A673 (cell line): ENCODE results near the gene ANAPC15. TPM values are rescaled to one million over a fixed set of nuclear protein-coding genes. Genes with fewer than 3 reads are reported as not detected.

Experiments used
- Bru-seq: library from RNA; stranded (reverse); fragments of 400-500 nt; gene quantifications from one replicate; lab custom pipeline; 2021; lab: Mats Ljungman, UMichigan
- BruChase-seq, 2 experiments: library from RNA; stranded (reverse); fragments of 400-500 nt; gene quantifications; one replicate each; lab custom pipeline; 2021; lab: Mats Ljungman, UMichigan
- BruUV-seq: library from RNA; stranded (reverse); fragments of 400-500 nt; replicated peaks from 2 replicates; lab custom pipeline; 2021; lab: Mats Ljungman, UMichigan
- CTCF ChIA-PET: fragments of 300-600 bp; sonication (Branson Sonifier 250); formaldehyde crosslinking; loops from one replicate; lab custom pipeline; 2022; ENCODE audit warnings: antibody characterized with exemption; lab: Charles Lee
- POLR2A ChIA-PET: fragments of 300-600 bp; sonication (Branson Sonifier 250); formaldehyde crosslinking; loops from one replicate; lab custom pipeline; 2022; ENCODE audit warnings: antibody characterized with exemption; ENCODE audit not compliant: low non-redundant PET; lab: Charles Lee
- DNase-seq: peaks from one replicate; pipeline ENCODE4 v3.0.0-alpha.2; 2015; ENCODE audit warnings: low spot score
- H3K27ac ChIP-seq: fragments of 200-600 bp; sonication (generic); 2 replicates; pipeline ENCODE4 v1.5.1; 2016; ENCODE audit warnings: mixed run types, low read depth, mild to moderate bottlenecking, mixed read lengths, antibody characterized with exemption, low read length; ENCODE audit not compliant: poor library complexity, severe bottlenecking
- H3K27me3 ChIP-seq: fragments of 200-600 bp; sonication (generic); replicated peaks from 2 replicates; pipeline ENCODE4 v1.6.1; 2017; ENCODE audit warnings: mixed run types, low read depth, mild to moderate bottlenecking, mixed read lengths, antibody characterized with exemption, low read length; ENCODE audit not compliant: insufficient read depth, poor library complexity
- H3K36me3 ChIP-seq: fragments of 200-600 bp; sonication (generic); 2 replicates; pipeline ENCODE4 v1.6.1; 2016; ENCODE audit warnings: mixed run types, mild to moderate bottlenecking, mixed read lengths, antibody characterized with exemption, low read length; ENCODE audit not compliant: insufficient read depth, poor library complexity, severe bottlenecking
- H3K4me1 ChIP-seq: fragments of 200-600 bp; sonication (generic); 2 replicates; pipeline ENCODE4 v1.6.1; 2017; ENCODE audit warnings: mixed run types, mild to moderate bottlenecking, mixed read lengths, antibody characterized with exemption, low read length; ENCODE audit not compliant: insufficient read depth, poor library complexity, severe bottlenecking
- H3K4me3 ChIP-seq: fragments of 200-600 bp; sonication (generic); 2 replicates; pipeline ENCODE4 v1.5.1; 2016; ENCODE audit warnings: low read depth, mixed run types, mild to moderate bottlenecking, mixed read lengths, low read length; ENCODE audit not compliant: poor library complexity, severe bottlenecking
- H3K9me3 ChIP-seq: fragments of 200-600 bp; sonication (generic); 2 replicates; pipeline ENCODE4 v1.6.1; 2016; ENCODE audit warnings: mixed run types, low read depth, mild to moderate bottlenecking, mixed read lengths, antibody characterized with exemption, low read length; ENCODE audit not compliant: poor library complexity, severe bottlenecking
- CTCF ChIP-seq: fragments of 300-800, 200-600 bp; sonication (generic); conservative IDR thresholded peaks from 2 replicates; pipeline ENCODE4 v1.5.1; 2017; ENCODE audit warnings: low read depth, mild to moderate bottlenecking, antibody characterized with exemption, low read length, moderate library complexity, mixed read lengths
- EZH2 ChIP-seq: fragments of 200-600 bp; sonication (generic); IDR thresholded peaks from 2 replicates; pipeline ENCODE4 v1.6.1; 2017; ENCODE audit warnings: borderline replicate concordance, low read depth, mild to moderate bottlenecking, mixed read lengths, antibody characterized with exemption, low read length; ENCODE audit not compliant: poor library complexity, severe bottlenecking
- intact Hi-C: fragments of 100-400 bp; cut with micrococcal nuclease; formaldehyde crosslinking; loops from one replicate; pipeline ENCODE4 v1.10.0; 2022; ENCODE audit not compliant: unreplicated experiment
- long read RNA-seq: library from polyadenylated mRNA; stranded (forward); transcript quantifications from one replicate; pipeline ENCODE4 v2.0.0, GENCODE V29; 2022
- total RNA-seq: library from RNA; stranded (reverse); gene quantifications from 2 replicates; pipeline ENCODE4 v1.2.3, GENCODE V29; 2021

The ANAPC15 gene
- total RNA-seq = 57.2 and 58.9 TPM in 2 replicates
- percentile 70 among the genes with signal in this experiment for Bru-seq, nascent RNA
- BruChase-seq, experiment 1, labeled RNA remaining after a 2-hour chase = percentile 62 among the genes with signal in this experiment
- percentile 73 among the genes with signal in this experiment for BruChase-seq, experiment 2, labeled RNA remaining after a 6-hour chase
- long read RNA-seq, transcript ANAPC15-204 (6 exons, 848 nt) = minor isoform, 7 of 78 reads
- long read RNA-seq, transcript ANAPC15-208 (6 exons, 867 nt) = minor isoform, 11 of 78 reads
- long read RNA-seq, transcript ANAPC15-201 (6 exons, 886 nt) = major isoform, 34 of 78 reads
- long read RNA-seq, partial matches to known transcripts = 4 of 78 reads
- long read RNA-seq, other reads (novel, unspliced or antisense) = 16 of 78 reads

DNA sequence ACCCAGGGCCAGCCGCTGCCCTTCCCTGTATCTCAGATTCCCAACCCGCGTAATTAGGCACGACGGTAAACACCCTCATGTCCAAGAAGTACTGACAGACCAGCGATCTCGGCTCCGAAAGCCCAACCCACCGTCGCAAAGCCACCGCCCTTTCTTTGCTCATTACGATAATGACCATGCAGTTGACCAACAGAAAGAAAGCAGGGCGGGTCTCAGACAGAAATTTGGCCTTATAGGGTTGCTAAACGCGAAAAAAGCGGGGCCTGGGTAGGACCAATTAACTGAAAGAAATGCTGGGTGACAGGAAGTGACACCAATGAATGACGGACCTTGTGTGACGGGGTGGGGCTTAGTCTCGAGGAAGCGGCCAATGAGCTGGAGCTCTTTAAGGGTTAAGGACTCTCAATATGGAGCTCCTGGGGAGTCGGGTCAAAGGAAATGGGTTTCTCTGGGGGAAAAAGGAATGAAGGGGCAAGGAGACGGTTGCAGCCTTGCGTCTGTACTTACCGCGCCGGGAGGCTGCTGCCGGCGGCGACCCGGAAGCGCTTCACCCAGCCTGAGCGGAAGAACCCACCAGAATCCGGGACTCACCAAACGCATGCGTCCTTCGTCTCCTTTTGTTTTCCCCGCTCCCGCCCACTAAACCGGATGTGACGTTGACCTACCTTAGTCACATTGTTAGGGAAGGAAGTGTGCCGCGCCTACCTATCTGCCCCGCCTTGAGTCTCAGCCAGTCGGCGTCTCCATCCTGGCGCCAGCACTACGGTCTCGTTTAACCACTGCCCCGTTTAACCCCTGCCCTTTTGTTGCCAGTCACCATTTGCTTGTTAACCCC is at the start of gene ANAPC15:
Gene ANAPC15 (minus strand): TSS at position 553 of the 835 bp plus-strand sequence. CDS start 1,419 bp downstream, outside the sequence.
- Histone ChIP-seq H3K9me3 (no peaks in the 10 kb centered on the region), H3K4me1 (peaks cover 10% of the 10 kb centered on the region), H3K4me3 (peak within 1 kb of the TSS; percentile 56), H3K27ac (peak within 1 kb of the TSS; percentile 99), H3K36me3 (no peaks in the 10 kb centered on the region), H3K27me3 (no peaks in the 10 kb centered on the region)
- DNase-seq = peak; percentile 100
- intact Hi-C loops = loop anchor here (1.0 to 5.0 kb wide), 3 partner anchors 9 to 110 kb away; partner anchors contain the start of genes INPPL1, LAMTOR1, LRRC51 and NUMA1
- TF ChIP-seq EZH2 (no peak), CTCF (no peak)
- BruUV-seq = no TSS peak
- CTCF ChIA-PET = no interaction called here
- POLR2A ChIA-PET = interaction anchor here (0.6 kb wide), 1 partner anchor 33 kb away, joined by 4 read pairs; no protein-coding TSS in a partner anchor

DNA sequence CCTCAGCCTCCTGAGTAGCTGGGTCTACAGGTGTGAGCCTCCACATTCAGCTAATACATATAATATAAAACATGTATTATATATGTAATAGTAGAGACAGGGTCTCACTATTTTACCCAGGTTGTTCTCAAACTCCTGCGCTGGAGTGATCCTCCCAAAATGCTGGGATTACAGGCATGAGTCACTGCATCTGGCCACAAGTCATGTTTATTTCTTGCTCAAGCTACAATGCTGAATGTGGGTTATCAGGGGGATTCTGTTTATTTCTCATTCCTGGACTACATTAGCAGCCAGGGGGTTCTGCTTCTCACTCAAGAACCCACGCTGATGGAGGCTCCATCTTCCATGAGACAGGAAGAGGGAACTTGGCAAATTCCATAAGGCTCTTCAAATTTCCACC is 47.8 kb upstream of the ANAPC15 start:
- Histone ChIP-seq H3K4me3 (no peak overlapping the region), H3K27me3 (peaks cover 3% of the 10 kb centered on the region), H3K9me3 (no peaks in the 10 kb centered on the region), H3K27ac (no peak overlapping the region), H3K4me1 (no peaks in the 10 kb centered on the region), H3K36me3 (no peaks in the 10 kb centered on the region)
- BruUV-seq = no TSS peak
- TF ChIP-seq EZH2 (no peak), CTCF (no peak)
- POLR2A ChIA-PET = interaction anchor here (0.5 kb wide), 1 partner anchor 15 kb away, joined by 10 read pairs; no protein-coding TSS in a partner anchor
- intact Hi-C loops = no loop called here
- DNase-seq = no peak
- CTCF ChIA-PET = no interaction called here

DNA sequence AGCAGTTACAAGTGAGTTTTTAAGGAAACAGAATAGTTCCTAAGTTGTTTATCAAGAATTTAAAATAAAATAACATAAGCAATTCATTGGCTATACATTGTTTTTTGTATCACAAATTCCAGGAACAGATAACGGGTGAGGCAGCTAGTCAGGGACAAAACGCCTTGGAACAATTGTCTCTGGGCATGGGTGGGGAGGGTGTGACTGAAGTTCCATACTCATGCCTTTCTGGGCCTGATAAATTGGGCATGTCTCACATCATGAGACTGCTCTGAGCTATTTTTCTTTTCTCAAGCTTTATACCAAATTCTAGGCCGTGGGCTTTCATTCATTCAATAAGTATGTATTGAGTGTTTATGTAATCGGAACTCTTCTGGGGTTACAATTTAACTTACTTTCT is 44.6 kb upstream of the ANAPC15 start:
- intact Hi-C loops = no loop called here
- no peak for TF ChIP-seq CTCF
- no peak for TF ChIP-seq EZH2
- no peaks in the 10 kb centered on the region for H3K27me3 ChIP-seq
- no peaks in the 10 kb centered on the region for H3K9me3 ChIP-seq
- DNase-seq = no peak
- ChIA-PET POLR2A (no interaction called here), CTCF (no interaction called here)
- BruUV-seq = no TSS peak
- H3K4me3 ChIP-seq = no peak overlapping the region
- H3K27ac ChIP-seq = no peak overlapping the region
- H3K36me3 ChIP-seq = no peaks in the 10 kb centered on the region
- peaks cover 4% of the 10 kb centered on the region for H3K4me1 ChIP-seq
